Endothelial cell of umbilical vein (primary cell): Measurements from ENCODE around the gene CCNK. TPM values are rescaled to one million over a fixed set of nuclear protein-coding genes. Genes with fewer than 3 reads are reported as not detected.

ENCODE experiments used
- BruUV-seq: library from RNA; stranded (reverse); fragments of 400-500 nt; replicated peaks from 2 replicates; lab custom pipeline; 2021; lab: Mats Ljungman, UMichigan
- CTCF ChIA-PET: fragments of 300-600, 350-600 bp; sonication (Branson Sonifier 250); formaldehyde crosslinking; loops from one replicate; lab custom pipeline; 2021; ENCODE audit warnings: antibody characterized with exemption, inconsistent platforms; lab: Charles Lee
- POLR2A ChIA-PET: fragments of 300-600, 350-600 bp; sonication (Branson Sonifier 250); formaldehyde crosslinking; loops from one replicate; lab custom pipeline; 2021; ENCODE audit warnings: antibody characterized with exemption, inconsistent platforms; lab: Charles Lee
- DNase-seq: peaks from one replicate; pipeline ENCODE4 v3.0.0-alpha.2; 2011; ENCODE audit warnings: low read depth, low spot score
- FAIRE-seq: peaks from 2 replicates; lab custom pipeline; 2011; peaks lifted over from hg19 to GRCh38; lab: Jason Lieb, UNC
- H2AFZ ChIP-seq: 2 replicates; pipeline ENCODE4 v1.6.0; 2012; ENCODE audit warnings: low read depth, low read length, control low read depth, inconsistent platforms
- H3K27ac ChIP-seq: 2 replicates; pipeline ENCODE4 v1.5.1; 2011; ENCODE audit warnings: low read depth, mild to moderate bottlenecking, control low read depth, low read length, moderate library complexity; ENCODE audit not compliant: insufficient read depth
- H3K27me3 ChIP-seq, 2 experiments: 2 replicates each; pipeline versions ENCODE4 v1.6.0 to v1.6.1; 2011; ENCODE audit warnings: low read length in 2 of 2, mixed read lengths in 1 of 2; ENCODE audit not compliant: control insufficient read depth in 2 of 2, insufficient read depth in 2 of 2
- H3K36me3 ChIP-seq, 2 experiments: 2 replicates in 1 of 2; 3 replicates in 1 of 2; pipeline ENCODE4 v1.5.1; 2011; ENCODE audit warnings: low read length in 2 of 2, mild to moderate bottlenecking in 1 of 2, moderate library complexity in 1 of 2; ENCODE audit not compliant: control insufficient read depth in 2 of 2, insufficient read depth in 2 of 2; ENCODE audit errors: extremely low read depth in 1 of 2
- H3K4me1 ChIP-seq: 3 replicates; pipeline ENCODE4 v1.5.1; 2011; ENCODE audit warnings: mild to moderate bottlenecking, low read length; ENCODE audit not compliant: control insufficient read depth, insufficient read depth; ENCODE audit errors: extremely low read depth
- H3K4me2 ChIP-seq: 2 replicates; pipeline ENCODE4 v1.6.1; 2011; ENCODE audit warnings: low read length, control low read depth, mixed read lengths; ENCODE audit not compliant: insufficient read depth
- H3K4me3 ChIP-seq, 3 experiments: fragments of 200-600 bp in 1 of 3; sonication (generic), shearing (Covaris generic) in 1 of 3; replicated peaks in 1 of 3; 2 replicates each; pipeline ENCODE4 v1.5.1; 2011 to 2016; ENCODE audit warnings: control low read depth in 3 of 3, low read length in 3 of 3, mild to moderate bottlenecking in 2 of 3, inconsistent platforms in 1 of 3, low read depth in 1 of 3, moderate library complexity in 1 of 3; ENCODE audit not compliant: insufficient read depth in 1 of 3
- H3K79me2 ChIP-seq: 2 replicates; pipeline ENCODE4 v1.6.0; 2012; ENCODE audit warnings: low read length, inconsistent platforms; ENCODE audit not compliant: control insufficient read depth, insufficient read depth
- H3K9ac ChIP-seq: replicated peaks from 2 replicates; pipeline ENCODE3; 2011; ENCODE audit warnings: low read length, control low read depth; ENCODE audit not compliant: insufficient read depth; ENCODE audit errors: extremely low read depth
- H3K9me1 ChIP-seq: replicated peaks from 3 replicates; pipeline ENCODE4 v1.6.0; 2011; ENCODE audit warnings: mild to moderate bottlenecking, low read length; ENCODE audit not compliant: control insufficient read depth, insufficient read depth; ENCODE audit errors: extremely low read depth
- H3K9me3 ChIP-seq: replicated peaks from 2 replicates; pipeline ENCODE4 v1.5.1; 2012; ENCODE audit warnings: low read length, inconsistent platforms; ENCODE audit not compliant: control insufficient read depth, insufficient read depth
- H4K20me1 ChIP-seq: replicated peaks from 2 replicates; pipeline ENCODE3; 2011; ENCODE audit warnings: mild to moderate bottlenecking, low read length; ENCODE audit not compliant: control insufficient read depth, insufficient read depth; ENCODE audit errors: extremely low read depth
- EZH2 ChIP-seq: IDR thresholded peaks from 2 replicates; pipeline ENCODE4 v1.6.1; 2012; ENCODE audit warnings: borderline replicate concordance, low read depth, mild to moderate bottlenecking, moderate library complexity, low read length, inconsistent platforms; ENCODE audit not compliant: severe bottlenecking
- FOS ChIP-seq: IDR thresholded peaks from 2 replicates; pipeline ENCODE4 v1.6.1; 2011; ENCODE audit warnings: mild to moderate bottlenecking, low read length, moderate library complexity, borderline replicate concordance; ENCODE audit not compliant: insufficient read depth
- GATA2 ChIP-seq: IDR thresholded peaks from 2 replicates; pipeline ENCODE4 v1.7.0; 2011; ENCODE audit warnings: low read depth, mild to moderate bottlenecking, moderate library complexity, mixed read lengths, low read length; ENCODE audit not compliant: insufficient read length, insufficient read depth
- JUN ChIP-seq: IDR thresholded peaks from 2 replicates; pipeline ENCODE4 v1.6.1; 2011; ENCODE audit warnings: borderline replicate concordance, low read depth; ENCODE audit not compliant: insufficient read length, insufficient read depth
- MYC ChIP-seq: IDR thresholded peaks from one replicate; pipeline ENCODE4 v1.6.1; 2011; ENCODE audit warnings: mild to moderate bottlenecking, low read depth, low read length
- POLR2A ChIP-seq: IDR thresholded peaks from 2 replicates; pipeline ENCODE4 v1.6.1; 2012; ENCODE audit warnings: low read depth, mild to moderate bottlenecking, control low read depth, low read length
- POLR2AphosphoS5 ChIP-seq: IDR thresholded peaks from 2 replicates; pipeline ENCODE4 v1.6.1; 2012; ENCODE audit warnings: low read depth, mild to moderate bottlenecking, control low read depth, low read length, moderate library complexity; ENCODE audit not compliant: insufficient read depth
- dilution Hi-C: fragments of 300-500 bp; cut with MboI; formaldehyde crosslinking; loops from one replicate; pipeline ENCODE4 v1.15.0; 2019; ENCODE audit warnings: low sequenced_read_pairs; ENCODE audit not compliant: extremely low pct_ligation_motif_present
- intact Hi-C: fragments of 100-400 bp; cut with micrococcal nuclease; formaldehyde crosslinking; loops from one replicate; pipeline ENCODE4 v1.10.0; 2022
- polyA plus RNA-seq, 4 experiments: library from polyadenylated mRNA; depleted of rRNA in 3 of 4; stranded (reverse) in 3 of 4; unstranded in 1 of 4; fragments of >200 nt; gene quantifications; 2 replicates each; pipeline versions ENCODE4 v1.2.1 to v1.2.3, GENCODE V29; 2011 to 2012; ENCODE audit warnings: missing spikeins in 1 of 4
- total RNA-seq: library from RNA; stranded (reverse); gene quantifications from 2 replicates; pipeline ENCODE4 v1.2.3, GENCODE V29; 2021
- TF ChIP-seq, protein P1 (sequence below), 2 donors: IDR thresholded peaks; 1 replicate in 1 of 2; 2 replicates in 1 of 2; pipeline ENCODE4 v1.5.1; 2011; ENCODE audit warnings: low read length in 2 of 2, mild to moderate bottlenecking in 2 of 2, moderate library complexity in 2 of 2, control low read depth in 1 of 2, inconsistent platforms in 1 of 2, low read depth in 1 of 2; ENCODE audit not compliant: insufficient read depth in 1 of 2; ENCODE audit errors: extremely low read depth in 1 of 2
- TF ChIP-seq, protein P2 (sequence below): IDR thresholded peaks from 2 replicates; pipeline ENCODE4 v1.6.1; 2011; ENCODE audit not compliant: insufficient read depth, insufficient read length

CCNK gene
- total and polyA plus RNA-seq, 2 donors (not counting 3 experiments of a cell fraction or from before 2014, with no cell fraction given) = 11.9 to 59.3 TPM

DNA sequence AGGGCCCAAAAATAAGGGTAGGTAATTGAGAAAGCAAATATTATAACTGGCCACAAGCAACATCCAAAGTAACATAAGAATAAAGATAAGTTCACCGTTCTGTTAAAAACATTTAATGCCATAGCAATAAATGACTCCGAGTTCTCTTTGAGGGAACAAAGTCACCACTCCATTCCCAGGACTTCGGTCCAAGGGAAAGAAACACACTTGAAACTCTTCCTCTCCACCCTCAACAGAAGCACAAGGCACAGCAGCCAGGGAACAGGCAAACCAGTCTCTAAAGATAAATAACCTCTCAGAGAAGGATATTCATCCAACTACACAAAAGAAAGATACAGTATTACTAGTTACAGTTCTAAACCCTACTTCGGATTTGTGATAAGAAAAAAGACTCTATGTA, 3.1 kb upstream of the CCNK start:
- TF ChIP-seq POLR2AphosphoS5 (no peak), FOS (no peak), MYC (no peak), POLR2A (no peak), JUN (no peak), GATA2 (no peak), EZH2 (no peak)
- TF ChIP-seq, protein P1, sequence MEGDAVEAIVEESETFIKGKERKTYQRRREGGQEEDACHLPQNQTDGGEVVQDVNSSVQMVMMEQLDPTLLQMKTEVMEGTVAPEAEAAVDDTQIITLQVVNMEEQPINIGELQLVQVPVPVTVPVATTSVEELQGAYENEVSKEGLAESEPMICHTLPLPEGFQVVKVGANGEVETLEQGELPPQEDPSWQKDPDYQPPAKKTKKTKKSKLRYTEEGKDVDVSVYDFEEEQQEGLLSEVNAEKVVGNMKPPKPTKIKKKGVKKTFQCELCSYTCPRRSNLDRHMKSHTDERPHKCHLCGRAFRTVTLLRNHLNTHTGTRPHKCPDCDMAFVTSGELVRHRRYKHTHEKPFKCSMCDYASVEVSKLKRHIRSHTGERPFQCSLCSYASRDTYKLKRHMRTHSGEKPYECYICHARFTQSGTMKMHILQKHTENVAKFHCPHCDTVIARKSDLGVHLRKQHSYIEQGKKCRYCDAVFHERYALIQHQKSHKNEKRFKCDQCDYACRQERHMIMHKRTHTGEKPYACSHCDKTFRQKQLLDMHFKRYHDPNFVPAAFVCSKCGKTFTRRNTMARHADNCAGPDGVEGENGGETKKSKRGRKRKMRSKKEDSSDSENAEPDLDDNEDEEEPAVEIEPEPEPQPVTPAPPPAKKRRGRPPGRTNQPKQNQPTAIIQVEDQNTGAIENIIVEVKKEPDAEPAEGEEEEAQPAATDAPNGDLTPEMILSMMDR (IDR thresholded peaks at IDR 0.05; ENCODE audit: extremely low read depth in 1 of 2, insufficient read depth in 1 of 2, low read depth in 1 of 2, low read length in 2 of 2) = no peak
- TF ChIP-seq, protein P2, sequence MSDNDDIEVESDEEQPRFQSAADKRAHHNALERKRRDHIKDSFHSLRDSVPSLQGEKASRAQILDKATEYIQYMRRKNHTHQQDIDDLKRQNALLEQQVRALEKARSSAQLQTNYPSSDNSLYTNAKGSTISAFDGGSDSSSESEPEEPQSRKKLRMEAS = no peak
- BruUV-seq = no TSS peak

More for the DNA sequence above, 3.1 kb upstream of the CCNK start:
- dilution Hi-C loops = no loop called here
- ChIA-PET CTCF (no interaction called here), POLR2A (no interaction called here)
- Histone ChIP-seq H3K9me1 (no peaks in the 10 kb centered on the region), H3K9me3 (no peaks in the 10 kb centered on the region), H3K27me3 (no peaks in the 10 kb centered on the region), H3K36me3 (no peaks in the 10 kb centered on the region), H3K4me1 (peaks cover 22% of the 10 kb centered on the region), H3K9ac (no peak overlapping the region), H3K4me3 (no peak overlapping the region), H3K27ac (no peak overlapping the region), H4K20me1 (peaks cover 13% of the 10 kb centered on the region), H3K79me2 (peaks cover 82% of the 10 kb centered on the region), H3K4me2 (no peak overlapping the region), H2AFZ (no peak overlapping the region)
- DNase-seq (no peak), FAIRE-seq (no peak)
- intact Hi-C loops = no loop called here
